GM18502 (cell line): ENCODE measurements around the gene CCDC6.
A peak's percentile ranks its signal among the peaks of the same experiment; 100 is the strongest.

ENCODE experiments used
- ATAC-seq: cut with Tn5 transposase; IDR thresholded peaks from one replicate; pipeline ENCODE4 v1.9.1; 2021; ENCODE audit warnings: mild to moderate bottlenecking; ENCODE audit not compliant: unreplicated experiment, poor library complexity

Gene CCDC6

DNA sequence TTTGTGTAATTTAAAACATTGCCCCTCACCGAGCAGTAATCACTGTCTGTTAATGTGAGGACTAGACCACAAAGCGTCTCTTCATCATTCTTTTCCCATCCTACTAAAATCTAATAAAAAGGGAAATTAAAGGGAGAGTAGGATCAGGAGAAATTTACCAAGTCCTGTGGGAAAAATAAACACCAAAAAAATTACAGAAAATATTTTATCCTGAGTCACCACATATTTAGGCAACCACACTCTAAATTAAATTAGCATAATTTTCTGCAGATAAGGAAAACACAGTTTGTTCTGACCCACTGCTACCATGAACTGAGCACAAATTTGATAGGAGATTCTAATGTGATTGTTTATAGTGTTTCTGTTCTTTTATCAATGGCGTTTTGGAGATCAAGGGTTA is 49.3 kb downstream of the CCDC6 start:
- ATAC-seq, result no peak

DNA sequence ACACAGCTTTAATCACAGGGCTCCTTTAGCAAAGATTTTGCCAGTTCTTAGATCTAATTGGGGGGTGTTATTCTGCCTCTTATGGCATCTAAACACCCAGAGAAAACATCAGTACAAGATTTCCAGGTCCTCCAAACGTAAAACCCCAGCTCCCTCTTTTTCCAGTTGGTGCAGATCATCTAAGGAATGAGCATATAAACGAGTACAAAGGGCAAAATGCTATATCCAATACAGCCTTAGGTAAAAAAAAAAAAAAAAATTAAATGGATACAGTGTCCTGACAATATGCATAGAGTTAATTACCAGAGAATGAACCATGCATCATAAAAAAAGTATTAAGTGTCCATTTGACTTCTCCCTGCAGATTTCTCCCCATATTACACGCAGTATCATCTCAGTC is 50.3 kb downstream of the CCDC6 start:
- ATAC-seq, result no peak

DNA sequence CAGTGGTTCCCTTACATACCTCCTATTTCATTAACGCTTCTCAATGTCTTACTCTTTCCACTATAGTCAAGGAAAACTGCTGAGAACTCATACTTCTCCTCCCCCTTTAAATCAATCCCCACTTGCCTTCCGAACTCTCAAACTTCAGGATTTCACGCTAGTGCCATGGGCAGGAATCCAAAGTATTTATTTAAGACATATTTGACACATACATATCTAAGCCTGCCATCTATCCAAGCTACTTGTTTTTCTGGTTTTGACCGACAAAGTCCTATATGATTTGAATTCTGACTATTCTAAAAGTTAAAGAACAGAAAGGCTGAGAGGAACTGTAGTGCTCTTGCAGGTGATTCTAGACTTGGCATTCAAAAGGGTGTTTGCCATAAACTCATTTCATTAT is 51.8 kb downstream of the CCDC6 start:
- no peak for ATAC-seq

DNA sequence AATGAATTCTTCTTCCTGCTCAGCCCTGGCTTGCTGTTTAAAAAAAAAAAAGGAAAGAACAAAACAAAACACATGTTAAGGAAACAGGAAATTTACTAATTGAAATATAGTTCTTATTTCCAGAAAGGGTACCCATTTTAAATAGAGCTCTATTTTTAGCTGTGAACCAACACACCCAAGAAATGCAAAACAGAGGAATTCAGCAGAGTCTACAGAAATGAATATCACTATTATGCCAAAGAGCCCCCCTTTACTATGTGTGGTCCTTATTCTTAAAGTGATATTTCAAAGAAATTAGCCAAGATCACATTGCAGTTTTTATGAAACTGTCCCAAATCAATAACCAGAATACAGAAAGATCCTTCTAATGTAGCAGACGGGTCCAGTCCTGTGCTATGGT is 53.7 kb downstream of the CCDC6 start:
- peak; percentile 56 for ATAC-seq

DNA sequence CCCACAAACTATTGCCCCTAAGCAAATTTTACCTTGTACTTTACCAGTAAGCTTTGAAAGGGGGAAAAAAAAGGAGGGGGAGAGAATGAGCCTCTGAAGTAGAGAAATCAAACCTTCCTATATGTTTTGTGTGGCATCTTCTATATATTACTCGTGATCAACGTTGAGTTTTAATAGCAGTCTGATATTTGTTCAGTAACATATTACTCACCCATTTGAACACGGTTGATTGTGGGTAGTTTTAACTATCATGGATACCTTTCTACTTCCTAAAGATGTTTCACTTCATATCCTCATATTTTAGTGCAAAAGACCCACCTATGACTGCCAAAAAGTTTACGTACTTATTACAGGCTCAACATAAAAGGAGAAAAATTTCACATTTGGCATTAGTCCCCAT is 54.5 kb downstream of the CCDC6 start:
- no peak for ATAC-seq

DNA sequence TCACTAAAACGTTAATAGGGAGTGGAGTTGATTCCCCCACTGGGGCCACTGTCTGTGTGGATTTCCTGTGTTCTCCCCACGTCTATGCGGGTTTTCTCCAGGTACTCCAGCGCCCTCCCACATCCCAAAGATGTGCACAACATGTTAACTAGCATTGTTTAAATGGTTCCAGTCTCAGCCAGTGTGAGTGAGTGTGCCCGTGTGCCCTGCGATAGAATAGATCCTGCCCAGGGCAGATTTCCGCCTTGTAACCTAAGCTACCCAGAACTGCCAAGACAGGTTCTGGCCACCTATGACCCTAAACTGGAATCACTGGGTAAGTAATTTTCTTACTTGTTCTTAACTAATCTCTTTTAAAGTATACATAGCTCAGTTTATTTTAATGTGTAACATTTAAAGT is 58.5 kb downstream of the CCDC6 start:
- ATAC-seq, result no peak

DNA sequence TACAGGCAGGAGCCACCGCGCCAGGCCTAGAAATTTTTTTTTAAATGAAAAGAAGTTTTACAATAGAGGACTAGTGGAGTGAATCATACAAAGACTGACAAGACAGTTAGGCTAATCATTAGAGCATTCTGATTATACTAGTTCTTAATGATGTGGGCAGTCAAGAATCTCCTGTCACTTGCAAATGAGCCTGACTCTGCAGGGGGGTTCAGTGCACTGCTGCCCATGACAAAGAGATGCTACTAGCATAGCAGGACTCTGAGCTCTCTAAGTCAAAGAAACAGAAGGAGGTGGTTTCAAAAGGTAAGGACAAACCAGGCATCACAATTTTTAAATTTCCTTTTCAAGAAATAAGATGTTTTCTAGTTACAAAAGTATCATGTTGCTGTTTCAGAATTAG is 59.0 kb downstream of the CCDC6 start:
- no peak for ATAC-seq

DNA sequence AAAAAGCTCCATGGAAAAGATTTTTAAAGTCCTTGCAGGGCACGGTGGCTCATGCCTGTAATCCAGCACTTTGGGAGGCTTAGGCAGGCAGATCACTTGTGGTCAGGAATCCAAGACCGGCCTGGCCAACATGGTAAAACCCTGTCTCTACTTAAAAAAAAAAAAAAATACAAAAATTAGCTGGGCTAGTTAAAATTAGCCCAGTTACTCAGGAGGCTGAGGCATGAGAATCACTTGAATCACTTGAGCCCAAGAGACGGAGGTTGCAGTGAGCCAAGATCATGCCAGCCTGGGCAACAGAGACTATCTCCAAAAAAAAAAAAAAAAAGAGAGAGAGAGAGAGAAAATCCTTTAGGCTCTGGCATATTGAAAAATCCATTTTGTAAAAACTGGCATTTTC is 61.9 kb downstream of the CCDC6 start:
- ATAC-seq, result no peak

DNA sequence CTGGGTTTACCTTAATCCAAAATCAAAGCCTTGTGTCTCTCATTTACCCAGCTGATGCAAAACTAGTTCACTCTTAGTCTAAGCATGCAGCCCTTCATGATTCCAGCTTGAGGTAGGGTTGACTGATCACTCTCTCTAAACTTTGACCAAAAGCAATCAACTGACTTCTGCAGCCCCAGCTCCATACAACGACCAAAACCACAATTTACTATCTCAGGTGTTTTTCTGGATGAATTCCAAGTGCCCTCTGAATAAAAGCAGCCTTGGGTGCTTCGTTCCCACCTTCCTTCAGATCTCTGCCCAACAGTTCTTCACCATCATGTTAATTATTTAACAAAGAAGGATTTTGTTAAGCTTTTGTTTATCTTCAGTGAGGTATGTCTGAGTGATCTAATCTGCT is 62.6 kb downstream of the CCDC6 start:
- no peak for ATAC-seq

DNA sequence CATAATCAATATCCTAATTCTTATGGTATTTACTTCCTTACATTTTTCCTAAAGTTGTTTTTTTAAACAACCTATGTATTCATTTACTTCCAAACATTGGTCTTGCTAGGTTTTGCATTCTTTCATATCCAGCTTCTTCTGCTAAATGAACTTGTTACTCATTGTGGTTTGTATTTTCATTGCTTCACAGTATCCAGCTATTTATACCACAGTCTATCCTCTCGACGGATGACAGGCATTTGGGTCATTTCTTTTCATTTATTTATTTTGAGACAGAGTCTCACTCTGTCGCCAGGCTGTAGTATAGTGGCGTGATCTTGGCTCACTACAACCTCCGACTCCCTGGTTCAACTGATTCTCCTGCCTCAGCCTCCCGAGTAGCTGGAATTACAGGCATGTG is 66.8 kb downstream of the CCDC6 start:
- ATAC-seq, result no peak

DNA sequence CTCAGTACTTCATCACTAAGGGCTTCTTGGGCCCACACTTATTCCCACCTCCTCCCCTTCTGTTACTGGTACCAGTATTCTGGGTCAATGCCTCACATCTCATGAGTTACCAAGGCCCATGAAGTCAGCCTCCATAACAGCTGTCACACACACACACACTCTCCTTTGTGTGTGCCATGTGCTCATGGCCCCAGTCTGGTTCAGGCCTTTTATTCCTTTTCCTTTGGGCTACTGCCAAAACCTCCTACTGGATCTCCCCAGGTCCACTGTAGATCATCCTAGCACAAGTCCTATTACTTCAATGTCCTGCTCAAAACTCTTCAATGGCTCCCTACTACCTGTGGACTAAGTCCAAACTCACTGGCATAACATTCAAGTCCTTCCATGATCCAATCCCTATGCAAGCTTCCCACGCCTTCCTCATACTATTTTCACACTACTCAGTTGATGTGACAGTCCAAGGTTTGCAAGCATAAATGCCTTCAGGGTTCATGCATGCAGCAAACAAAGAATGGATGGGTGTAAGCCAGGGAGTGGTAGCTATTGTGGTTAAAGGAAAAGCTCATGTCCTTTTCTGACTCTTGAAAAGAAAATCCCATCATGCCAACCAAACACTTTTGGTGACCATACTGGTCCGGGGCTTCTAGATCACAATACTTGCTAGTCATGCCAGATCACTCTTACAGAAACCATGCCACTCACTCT is 68.1 kb downstream of the CCDC6 start:
- no peak for ATAC-seq

DNA sequence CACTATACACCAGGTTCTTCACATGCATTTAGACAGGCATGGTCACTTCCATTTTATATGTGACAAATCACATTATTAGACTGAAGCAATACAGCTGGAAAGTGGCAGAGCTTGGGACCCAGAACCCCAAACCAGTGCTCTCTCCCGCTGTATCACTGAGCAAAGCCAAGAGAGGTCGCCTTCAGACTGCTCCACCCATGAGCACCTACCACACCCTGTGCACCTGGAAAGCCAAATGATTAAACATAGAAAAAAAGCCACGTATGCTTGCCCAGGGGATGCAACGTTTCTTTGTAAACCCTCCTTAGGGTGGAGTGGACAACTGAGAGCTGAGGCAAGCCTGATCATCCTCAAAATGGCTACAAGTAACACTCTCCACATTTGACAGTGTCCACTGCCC is 72.5 kb downstream of the CCDC6 start:
- ATAC-seq, result no peak

DNA sequence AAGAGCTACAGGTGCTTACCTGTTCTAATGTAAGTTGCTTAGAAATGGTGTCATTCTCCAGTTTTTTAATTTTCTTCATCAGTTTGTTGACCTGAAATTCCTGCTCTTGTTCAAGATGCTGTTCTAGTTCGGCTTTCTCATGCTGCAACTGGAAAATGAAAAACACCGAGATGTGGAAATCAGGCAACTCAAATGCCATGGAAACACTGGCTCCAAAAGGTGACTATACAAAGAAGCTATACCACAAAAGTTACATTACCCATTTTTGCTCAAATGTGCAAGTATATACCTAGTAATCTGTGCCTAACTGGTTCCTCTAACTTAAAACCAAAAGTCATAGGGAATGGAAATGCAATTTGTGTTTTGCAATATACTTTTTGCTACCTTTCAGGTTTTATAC is 73.8 kb downstream of the CCDC6 start:
- ATAC-seq, result no peak

DNA sequence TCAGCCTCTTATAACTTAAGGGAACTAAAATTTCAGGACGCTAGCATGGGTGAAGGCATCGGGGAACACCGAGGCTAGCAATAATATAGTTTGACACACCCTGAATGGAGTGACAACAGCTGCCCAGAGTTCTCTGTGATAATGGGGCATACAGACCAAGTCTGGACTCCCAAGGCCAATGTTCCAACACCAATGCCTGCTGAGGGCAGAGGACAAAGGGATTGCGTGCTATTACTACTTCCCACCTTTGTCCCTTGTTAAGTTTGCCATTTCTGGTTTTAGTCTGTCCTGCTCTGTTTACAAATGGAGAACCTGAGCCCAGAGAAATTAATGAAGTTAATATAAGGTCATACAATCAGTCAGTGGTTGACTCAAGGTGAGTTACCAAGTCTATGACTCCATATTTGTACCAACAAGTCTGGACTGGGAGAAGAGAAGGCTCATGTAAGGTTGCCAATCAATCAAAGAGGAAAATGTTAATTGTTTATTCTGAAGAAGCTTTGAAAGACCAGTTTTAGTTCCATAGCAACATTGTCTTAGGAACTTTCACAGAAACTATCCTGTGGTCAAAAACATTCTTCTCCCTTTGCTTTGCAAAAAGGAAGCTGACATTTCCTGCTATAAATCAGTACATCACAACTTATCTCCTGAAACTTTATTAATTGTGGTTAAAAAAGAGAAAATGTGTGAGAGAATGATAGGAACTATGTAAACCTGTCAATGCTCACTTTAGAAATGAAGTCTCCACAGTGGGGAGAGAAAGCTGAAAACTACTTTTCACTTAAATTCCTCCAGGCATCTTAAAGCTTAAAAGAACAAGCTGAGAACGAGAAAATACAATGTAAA is 74.5 kb downstream of the CCDC6 start:
- ATAC-seq, result no peak

DNA sequence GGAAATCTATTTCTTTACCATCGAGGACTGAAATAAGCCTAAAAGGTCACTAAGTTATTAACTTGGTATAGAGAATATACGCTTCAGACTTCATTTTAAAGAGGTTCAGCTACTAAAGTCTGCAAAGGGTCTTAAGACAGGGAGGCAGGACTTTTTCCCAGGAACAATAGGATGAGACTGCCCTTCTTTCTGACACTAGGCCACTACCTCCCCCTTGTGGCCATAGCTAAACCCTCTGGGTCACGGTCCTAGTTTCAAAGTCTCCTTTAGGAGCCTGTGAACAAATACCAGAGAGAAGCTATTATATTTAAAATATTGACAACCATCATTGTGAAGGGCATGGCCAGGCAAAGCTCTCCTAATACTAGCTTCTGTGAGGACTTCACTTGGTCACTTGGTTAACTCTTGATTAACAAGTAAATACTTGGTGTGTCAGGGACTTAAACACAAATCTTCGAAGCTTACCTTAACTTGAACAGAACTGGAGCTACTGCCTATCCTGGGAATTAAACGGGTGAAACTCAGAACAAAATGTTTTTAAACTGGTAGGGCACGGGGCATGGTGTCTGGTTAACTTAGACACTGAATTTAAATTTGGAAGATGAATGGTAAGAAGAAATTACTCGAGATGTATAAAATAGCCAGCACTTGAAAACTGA is 75.6 kb downstream of the CCDC6 start:
- no peak for ATAC-seq

DNA sequence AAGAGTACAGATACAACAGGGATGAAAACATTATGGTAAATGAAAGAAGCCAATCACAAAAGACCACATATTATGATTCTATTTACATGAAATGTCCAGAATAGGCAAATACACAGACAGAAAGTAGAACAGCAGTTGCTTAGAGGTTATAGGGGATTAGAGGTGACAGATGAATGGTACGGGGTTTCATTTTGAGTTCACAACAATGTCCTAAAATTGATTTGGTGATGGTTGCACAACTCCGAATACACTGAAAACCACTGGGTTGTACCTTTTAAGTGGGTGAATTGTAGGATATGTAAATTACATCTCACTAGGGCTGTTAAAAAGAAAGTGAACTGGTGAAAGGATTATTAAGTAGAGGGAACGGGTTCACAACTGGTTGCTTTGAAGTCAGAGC is 76.8 kb downstream of the CCDC6 start:
- peak; percentile 84 for ATAC-seq

DNA sequence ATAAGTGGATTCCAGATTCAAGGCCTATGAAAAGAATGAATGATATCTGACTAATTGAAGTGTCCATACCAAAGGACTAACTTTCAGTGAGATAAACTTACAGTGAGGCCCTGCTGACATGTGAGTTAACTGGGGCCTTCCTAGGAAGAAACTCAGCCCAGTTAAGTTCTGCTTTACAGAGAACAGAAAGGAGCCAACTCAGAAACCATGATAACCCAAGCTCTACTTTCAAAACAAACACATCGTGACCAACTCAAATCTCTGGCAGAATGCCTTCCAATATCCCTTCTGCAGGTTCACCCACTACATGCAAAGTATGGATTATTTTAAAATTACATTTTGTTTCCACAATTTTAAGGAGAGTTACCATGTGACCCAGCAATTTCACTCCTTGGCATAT is 77.3 kb downstream of the CCDC6 start:
- ATAC-seq, result no peak

DNA sequence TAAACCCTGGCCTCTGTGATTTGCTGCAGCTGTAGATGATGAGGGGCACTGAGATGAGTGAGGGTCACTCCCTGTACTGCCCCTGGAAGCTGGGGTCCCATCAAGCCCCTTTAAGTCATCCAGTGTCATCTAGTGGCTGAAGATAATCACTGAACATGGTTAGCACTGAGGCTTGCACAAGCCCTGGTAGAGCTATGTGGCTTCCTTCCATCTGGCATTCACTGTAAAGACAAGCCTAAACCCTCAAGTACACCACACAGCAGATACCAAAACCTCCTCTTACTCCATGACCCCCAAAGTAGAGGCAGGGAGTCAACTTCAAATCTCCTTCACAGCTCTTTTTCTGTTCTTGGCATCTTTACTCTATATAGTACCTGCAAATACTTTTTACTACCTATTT is 80.4 kb downstream of the CCDC6 start:
- no peak for ATAC-seq

DNA sequence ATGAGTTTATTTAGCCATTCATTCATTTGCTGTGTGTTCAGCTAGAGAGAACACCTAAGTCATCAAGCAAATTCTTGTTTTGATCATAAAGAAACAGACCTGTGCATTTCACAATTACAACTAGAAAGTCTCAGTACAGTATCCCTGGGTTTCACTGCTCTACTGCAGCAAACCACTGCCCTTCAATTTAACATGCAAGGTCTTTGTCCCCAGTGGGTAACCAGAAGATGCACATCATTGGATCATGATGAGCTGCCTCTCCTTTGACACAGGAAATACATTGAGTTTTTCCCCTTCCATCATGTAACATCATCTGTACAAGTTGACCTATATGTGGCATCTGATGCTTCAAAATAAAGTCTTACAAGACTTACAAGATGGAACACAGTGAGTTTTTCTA is 82.6 kb downstream of the CCDC6 start:
- no peak for ATAC-seq

DNA sequence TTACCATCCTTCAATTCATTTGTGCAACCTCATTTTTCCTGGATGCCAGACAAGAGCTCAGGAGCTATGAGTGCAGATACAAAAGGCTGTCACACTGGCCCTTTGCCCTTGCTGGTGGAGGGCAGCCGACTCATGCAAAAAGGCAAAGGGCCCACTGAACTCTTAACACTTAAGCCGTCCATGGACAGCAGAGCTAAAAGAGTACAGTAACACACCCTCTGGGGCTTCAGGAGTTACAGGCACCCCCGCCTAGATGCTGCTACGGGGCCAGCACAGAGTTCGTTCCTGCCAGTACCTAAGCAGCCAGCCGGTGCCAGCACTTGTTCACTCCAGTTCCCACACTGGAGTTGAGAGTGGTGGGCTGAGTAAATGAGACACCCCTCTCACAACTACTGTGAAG is 83.2 kb downstream of the CCDC6 start:
- no peak for ATAC-seq

DNA sequence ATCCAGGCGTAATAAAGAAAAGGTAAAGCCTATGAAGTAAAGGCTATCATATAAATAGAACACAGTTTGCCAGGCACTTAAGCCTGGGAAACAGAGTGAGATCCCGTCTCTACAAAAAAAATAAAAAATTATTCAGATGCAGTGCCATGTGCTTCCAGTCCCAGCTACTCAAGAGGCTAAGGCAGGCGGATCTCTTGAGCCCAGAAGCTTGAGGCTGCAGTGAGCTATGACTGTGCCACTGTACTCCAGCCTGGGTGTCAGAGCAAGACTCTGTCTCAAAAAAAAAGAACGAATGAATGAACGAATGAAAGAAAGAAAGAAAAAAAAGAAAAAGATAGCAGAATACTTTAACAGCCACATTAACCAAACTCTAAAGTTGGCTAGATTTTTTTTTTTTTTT is 85.9 kb downstream of the CCDC6 start:
- ATAC-seq, result no peak

DNA sequence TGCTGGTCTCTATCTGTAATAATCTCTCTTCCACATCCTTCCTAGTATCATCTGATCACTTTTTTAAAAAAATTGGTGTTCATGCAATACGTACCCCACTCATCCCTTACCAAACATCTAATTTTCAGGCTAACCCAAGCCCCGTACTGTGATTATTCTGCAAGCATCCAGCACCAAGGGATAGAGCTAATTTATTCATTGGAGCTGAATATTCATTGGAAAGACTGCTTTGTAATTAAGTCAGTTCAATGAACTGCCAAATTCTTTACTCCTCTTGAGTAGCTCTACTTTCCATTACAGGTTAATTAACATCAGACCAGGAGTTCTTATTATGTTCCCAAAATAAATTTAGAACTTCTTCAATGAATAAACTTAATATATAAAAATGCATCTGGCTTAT is 86.7 kb downstream of the CCDC6 start:
- no peak for ATAC-seq
